SJCRH30 (cell line): ENCODE results near the gene KCNIP4. TPM values are rescaled to one million over a fixed set of nuclear protein-coding genes. Genes with fewer than 3 reads are reported as not detected.

ENCODE experiments used
- DNase-seq, 2 experiments: peaks; one replicate each; pipeline ENCODE4 v3.0.0-alpha.2; 2015 to 2020
- H3K27ac ChIP-seq: fragments of 250-450 bp; sonication (Bioruptor Pico); 2 replicates; pipeline ENCODE4 v1.5.1; 2020; ENCODE audit warnings: mild to moderate bottlenecking, moderate library complexity
- H3K27me3 ChIP-seq: fragments of 250-450 bp; sonication (Bioruptor Pico); 2 replicates; pipeline ENCODE4 v1.5.1; 2020; ENCODE audit warnings: mild to moderate bottlenecking, moderate library complexity
- H3K36me3 ChIP-seq: fragments of 250-450 bp; sonication (Bioruptor Pico); 2 replicates; pipeline ENCODE4 v1.5.1; 2020; ENCODE audit warnings: mild to moderate bottlenecking, moderate library complexity
- H3K4me1 ChIP-seq: fragments of 250-450 bp; sonication (Bioruptor Pico); 2 replicates; pipeline ENCODE4 v1.5.1; 2020; ENCODE audit warnings: mild to moderate bottlenecking, moderate library complexity
- H3K4me3 ChIP-seq: fragments of 250-450 bp; sonication (Bioruptor Pico); 2 replicates; pipeline ENCODE4 v1.5.1; 2020; ENCODE audit warnings: mild to moderate bottlenecking, moderate library complexity
- H3K9me3 ChIP-seq: fragments of 250-450 bp; sonication (Bioruptor Pico); replicated peaks from 2 replicates; pipeline ENCODE4 v1.5.1; 2020; ENCODE audit warnings: mild to moderate bottlenecking, moderate library complexity
- total RNA-seq: library from RNA; depleted of rRNA; stranded (reverse); fragments of >200 nt; shearing (Covaris generic); gene quantifications from 2 replicates; pipeline ENCODE4 v1.2.3, GENCODE V29; 2014

The KCNIP4 gene
- total RNA-seq, 1 experiment from 2014 or later, result 0.67 TPM

DNA sequence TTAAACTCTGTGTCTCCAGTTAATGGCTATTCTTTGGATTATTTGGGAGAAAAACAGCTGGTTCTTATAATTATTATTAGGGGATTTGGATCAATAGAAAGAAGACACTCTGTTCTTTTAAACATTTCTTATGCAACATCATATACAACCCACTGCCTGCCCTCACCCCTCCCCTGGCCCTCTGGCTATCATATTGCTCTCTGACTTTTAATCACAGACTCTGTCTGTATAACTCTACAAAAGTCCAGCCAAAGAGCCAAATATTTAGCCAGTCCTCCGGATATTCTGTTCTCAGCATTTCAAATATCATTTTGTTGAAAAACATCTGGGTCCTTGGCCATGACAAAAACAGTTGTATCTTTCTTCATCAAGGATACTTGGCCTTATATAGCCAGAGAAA, 1267.3 kb downstream of the KCNIP4 start:
- H3K27ac ChIP-seq, result no peak overlapping the region
- DNase-seq, result no peak
- peaks cover 5% of the 10 kb centered on the region; the same call in 1 of the 2 replicates for H3K27me3 ChIP-seq
- H3K36me3 ChIP-seq, result no peaks in the 10 kb centered on the region
- H3K4me1 ChIP-seq, result no peaks in the 10 kb centered on the region
- H3K4me3 ChIP-seq, result no peak overlapping the region
- H3K9me3 ChIP-seq, result no peaks in the 10 kb centered on the region

DNA sequence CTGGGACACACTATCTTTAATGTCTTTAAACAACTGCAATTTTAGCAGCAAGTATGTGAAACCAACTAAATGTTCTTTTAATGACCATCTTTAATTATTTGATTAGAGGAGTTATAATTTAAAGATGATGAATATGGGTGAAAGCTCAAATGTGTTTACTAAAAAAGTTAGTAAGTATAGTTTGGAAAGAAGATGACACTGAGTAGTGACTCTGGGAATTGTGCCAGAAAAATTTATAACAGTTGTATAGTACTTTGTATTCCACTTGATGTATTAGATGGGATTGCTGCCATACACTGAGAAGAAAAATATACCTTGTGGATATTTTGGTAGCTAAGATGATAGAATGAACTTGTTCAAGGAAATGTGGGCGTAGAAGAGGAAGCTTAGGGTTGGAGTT, 1267.8 kb downstream of the KCNIP4 start:
- Histone ChIP-seq H3K27me3 (peaks cover 5% of the 10 kb centered on the region; the same call in 1 of the 2 replicates), H3K4me3 (no peak overlapping the region), H3K36me3 (no peaks in the 10 kb centered on the region), H3K9me3 (no peaks in the 10 kb centered on the region), H3K4me1 (no peaks in the 10 kb centered on the region), H3K27ac (no peak overlapping the region)
- DNase-seq, result no peak

DNA sequence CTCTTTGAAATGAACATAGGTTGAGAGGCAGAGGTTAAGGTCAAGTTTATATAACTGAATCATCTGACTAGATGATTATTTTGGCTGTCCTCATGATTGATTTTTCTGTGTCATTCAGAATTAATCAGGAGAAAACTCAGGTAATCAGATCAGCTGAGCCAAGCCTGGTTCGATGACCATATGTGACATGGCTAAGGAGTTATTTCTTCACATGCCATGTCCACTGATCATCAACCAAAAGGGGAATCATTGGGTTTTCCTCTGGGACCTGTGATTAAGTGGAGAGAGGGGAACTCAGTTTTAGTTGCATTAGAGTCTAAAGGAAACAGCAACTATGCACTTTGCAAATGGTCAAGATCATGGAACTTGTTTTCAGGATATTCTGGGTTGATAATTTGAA, 1268.6 kb downstream of the KCNIP4 start:
- DNase-seq, result no peak
- Histone ChIP-seq H3K36me3 (no peaks in the 10 kb centered on the region), H3K4me3 (no peak overlapping the region), H3K27ac (no peak overlapping the region), H3K27me3 (no peaks in the 10 kb centered on the region), H3K9me3 (no peaks in the 10 kb centered on the region), H3K4me1 (no peaks in the 10 kb centered on the region)
